ENCODE results near the gene PRKG1.

PRKG1 gene

DNA sequence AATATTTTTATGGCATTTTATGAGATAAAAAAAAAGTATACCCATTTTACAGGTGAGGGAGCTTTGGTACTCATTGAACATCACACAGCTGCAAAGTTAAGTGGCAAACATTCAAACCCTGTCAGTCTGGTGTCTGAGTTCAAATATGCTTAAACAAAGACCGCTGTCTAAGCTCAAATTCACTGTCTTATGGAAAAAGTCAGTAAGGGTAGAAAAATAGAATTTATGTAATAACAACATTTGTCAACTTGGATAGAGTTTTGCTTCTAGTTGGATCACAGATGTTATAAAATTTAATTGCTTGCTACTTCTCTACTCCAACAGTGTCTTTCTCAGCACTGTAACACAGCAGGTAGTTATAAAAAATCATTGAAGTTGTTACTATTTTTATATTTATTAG is 786.8 kb downstream of the PRKG1 start:
- no peak for DNase-seq

DNA sequence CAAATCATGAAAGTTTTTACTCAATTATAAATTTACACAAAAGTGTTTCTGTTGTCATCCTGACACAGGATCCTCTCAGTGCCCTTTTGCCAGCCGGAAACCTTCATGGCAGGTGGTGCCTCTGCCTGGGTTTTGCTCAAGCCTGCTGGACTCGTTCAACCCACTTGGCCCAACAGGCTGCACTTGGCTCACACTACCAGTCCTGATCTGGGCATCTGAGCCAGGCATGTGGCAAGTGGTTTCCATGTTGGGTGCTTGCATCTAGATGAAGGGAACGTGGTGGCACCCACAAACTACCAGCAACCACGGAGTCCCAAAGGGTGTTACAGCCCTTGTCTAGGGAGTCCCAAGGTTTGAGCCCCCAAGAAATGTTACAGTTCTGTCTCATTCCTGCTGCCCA is 787.4 kb downstream of the PRKG1 start:
- DNase-seq, result no peak

DNA sequence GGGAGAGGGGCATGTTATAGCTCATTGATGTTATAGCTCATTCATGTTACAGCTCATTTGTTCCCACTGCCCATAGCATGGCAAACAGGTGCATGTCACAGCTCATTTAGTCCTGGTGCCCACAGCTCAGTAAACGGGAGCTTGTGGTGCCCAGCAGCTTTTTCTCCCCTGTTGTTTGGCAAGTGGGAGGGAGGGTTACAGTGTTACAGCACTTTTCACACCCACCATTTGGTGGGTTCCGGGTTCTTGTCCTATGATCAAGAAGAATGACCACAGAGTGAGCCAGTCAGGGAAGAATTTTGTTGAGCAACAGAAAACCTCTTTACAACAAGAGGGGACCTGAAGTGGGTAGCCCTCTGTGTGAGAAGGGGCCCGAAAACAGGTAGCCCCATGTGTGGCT is 787.9 kb downstream of the PRKG1 start:
- no peak for DNase-seq

GRCh38 chr10:51867956-51868355 is 793.7 kb downstream of the PRKG1 start:
- DNase-seq, result no peak

- no peak for DNase-seq
Measured at GRCh38 chr10:51874131-51874530, 799.8 kb downstream of the PRKG1 start.

DNA sequence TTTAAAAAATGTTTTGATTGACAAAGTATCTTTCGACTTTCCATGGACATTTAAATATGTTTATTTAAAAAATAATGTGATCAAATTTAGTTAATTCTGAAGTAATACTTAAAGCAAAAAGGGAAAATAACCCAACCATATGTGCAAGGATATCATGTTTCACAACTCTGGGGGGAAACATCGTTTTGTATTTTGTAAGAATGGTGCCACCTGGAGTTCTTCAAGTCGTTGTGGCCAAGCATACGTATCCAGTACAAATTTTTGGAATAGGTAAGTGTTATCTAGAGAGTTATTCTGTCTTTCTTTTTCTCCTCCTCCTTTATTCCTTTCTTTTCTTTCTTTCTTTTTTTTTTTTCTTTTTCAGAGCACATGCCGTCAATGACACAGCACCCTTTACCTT is 801.3 kb downstream of the PRKG1 start:
- DNase-seq, result no peak

- no peak for DNase-seq
Measured at GRCh38 chr10:51876503-51876902, 802.2 kb downstream of the PRKG1 start.

GRCh38 chr10:51876979-51877378 is 802.7 kb downstream of the PRKG1 start:
- no peak for DNase-seq

DNA sequence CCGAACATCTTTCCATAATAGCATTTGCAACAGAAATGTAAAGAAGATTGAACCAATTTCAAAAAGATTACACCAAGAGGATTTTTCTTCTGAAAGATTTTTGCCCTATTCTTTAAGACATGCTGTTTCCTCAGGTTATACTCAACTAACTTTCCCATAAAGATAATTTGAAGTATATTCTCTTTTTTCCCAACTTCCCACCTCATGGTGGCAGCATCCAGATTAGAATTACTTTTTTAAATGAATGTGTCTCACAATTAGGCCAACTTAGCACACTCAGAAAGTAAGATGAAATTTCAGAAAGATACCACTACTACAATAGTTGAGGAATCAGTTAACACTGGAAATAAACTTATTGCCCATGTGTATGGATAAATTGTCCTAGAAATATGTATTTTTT is 803.3 kb downstream of the PRKG1 start:
- no peak for DNase-seq

DNA sequence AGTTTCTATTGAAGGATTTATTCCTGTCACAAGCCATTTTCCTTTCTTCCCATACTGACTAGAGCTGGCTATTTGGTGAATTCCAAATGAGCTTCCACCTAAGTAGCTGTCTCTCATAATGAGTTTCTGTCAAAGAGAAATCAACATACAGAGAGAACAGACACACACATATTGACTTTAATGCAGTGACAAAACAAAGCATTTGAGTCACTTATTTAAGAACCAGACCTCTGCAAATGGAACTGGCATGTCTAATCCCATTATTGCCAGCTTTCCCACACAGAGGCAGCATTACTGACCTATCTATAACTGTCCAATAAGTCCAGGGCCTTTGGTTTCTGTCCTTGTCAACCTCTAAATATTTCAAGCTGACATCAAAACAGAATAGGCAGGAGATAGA is 804.4 kb downstream of the PRKG1 start:
- DNase-seq, result no peak

- peak; percentile 73 for DNase-seq
Measured at GRCh38 chr10:51879238-51879637, 805.0 kb downstream of the PRKG1 start.

DNA sequence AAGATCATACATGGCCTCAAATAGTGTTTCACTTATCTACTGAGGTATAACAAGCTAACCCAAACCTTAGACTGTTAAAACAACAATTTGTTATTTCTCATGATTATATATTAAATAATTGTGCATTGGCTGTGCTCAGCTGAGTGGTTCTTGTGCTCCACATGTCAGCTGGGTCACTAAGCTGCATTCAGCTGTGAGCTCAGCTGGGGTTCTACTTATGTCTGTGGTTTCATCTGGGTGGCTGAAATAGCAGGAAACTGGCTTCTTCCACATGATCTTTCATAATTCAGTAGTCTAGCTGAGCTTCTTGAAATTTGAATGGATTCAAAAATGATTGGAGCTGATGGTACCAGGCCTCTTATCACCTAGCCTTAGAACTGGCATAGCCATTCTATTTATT is 806.9 kb downstream of the PRKG1 start:
- DNase-seq, result no peak

DNA sequence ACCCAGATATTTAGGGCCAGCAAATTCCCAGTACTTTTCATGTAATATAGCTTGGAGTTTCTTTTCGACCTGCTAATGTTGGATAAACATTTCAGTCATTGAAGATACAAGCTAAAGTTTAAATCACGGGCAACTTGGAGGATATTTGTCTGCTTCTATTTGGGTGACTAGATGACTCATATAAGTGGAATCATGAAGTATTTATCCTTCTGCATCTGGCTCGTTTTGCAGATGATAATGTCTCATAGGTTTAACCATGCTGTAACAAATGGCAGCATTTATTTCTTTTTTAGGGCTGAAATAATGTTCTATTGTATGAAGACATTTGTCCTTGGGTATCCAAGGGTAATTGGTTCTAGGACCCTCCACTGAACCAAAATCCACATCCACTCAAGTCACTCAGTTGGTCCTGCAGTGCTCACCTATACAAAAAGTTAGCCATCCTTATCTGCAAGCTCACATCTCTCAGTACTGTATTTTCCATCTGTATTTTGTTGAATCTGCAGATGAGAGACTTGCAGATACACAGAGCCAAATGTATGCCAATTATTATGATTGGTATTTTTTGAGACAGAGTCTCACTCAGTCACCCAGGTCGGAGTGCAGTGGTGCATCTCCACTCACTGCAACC is 812.3 kb downstream of the PRKG1 start:
- no peak for DNase-seq

DNA sequence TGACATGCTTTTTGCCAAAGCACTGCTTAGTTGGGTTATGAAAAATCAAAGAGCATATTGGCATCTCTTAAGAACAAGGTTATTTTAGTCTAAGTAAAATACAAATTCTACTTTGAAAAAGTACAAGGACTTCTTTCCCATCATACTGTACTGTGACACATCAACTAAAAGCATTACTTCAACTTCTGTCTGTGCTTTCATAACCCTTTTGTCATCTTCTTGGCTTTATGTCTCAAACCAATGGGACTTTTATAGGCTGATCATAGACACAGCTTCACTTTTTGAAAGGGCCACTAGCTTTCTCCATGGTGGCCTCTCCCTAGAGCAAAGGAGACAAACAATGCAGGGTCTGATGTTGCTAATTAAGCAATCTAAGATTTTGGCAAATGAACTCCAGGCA is 814.0 kb downstream of the PRKG1 start:
- no peak for DNase-seq

DNA sequence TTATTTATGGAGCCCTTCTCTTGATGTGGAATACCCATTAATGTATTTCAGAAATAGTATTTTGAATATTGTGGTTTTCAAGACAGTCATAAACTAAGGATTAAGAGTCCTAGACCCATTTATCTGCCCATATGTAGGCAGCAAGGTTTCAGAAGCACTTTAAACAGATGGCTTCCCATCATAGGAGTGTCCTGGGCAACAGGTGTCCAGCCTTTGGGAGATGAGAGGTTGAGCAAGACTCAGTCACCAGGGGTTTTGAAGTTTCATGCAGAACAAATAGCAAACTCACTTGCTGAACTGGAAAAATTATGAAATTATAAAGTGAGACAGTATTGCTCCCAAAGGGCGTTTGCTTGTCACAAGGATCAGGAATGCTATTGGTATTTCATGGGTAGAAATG is 818.0 kb downstream of the PRKG1 start:
- no peak for DNase-seq

- DNase-seq, result no peak
Measured at GRCh38 chr10:51892965-51893658, 818.8 kb downstream of the PRKG1 start.

DNA sequence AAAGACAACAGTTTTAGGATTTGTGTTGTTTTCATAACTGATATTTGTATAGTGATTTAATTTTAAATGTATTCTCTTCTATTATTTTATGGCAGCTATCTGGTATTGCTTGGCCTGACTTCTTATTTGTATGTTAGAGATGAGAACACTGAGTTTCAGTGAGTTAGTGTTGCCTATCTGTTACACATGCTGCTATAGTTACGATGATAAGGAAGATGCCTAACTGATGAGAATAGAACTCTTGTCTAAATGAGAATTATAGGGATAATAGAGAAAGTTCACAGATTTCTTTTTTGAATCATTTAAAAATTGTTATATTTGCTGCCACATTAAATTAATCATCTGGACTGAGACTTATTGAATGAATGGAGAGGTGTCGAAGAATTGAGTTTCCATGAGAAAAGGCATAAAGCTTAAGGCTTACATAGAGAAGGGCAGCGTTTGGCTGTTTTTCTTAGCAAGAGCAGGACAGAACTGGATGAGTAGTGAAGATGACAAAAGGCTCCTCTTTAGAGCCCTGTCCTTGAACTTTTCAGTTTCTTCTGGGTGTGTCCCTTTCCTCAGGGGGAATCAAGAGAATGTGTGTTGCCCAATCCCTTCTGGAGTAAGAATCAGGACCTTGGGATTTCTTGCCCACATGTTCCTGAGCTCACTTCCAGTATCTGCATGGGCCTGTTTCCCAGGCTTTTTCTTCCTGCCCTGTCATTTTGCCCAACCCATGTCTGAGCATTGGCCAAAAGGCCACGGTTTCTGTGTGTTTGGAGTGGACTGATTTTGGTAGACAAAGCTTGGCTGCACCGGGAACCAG is 820.7 kb downstream of the PRKG1 start:
- DNase-seq, result no peak

- DNase-seq, result no peak
Measured at GRCh38 chr10:51896849-51897248, 822.6 kb downstream of the PRKG1 start.

- DNase-seq, result no peak
Measured at GRCh38 chr10:51897560-51897959, 823.3 kb downstream of the PRKG1 start.

GRCh38 chr10:51900180-51900579 is 825.9 kb downstream of the PRKG1 start:
- DNase-seq, result no peak

- no peak for DNase-seq
Measured at GRCh38 chr10:51903675-51904074, 829.4 kb downstream of the PRKG1 start.

GRCh38 chr10:51905032-51905431 is 830.7 kb downstream of the PRKG1 start:
- no peak for DNase-seq

DNA sequence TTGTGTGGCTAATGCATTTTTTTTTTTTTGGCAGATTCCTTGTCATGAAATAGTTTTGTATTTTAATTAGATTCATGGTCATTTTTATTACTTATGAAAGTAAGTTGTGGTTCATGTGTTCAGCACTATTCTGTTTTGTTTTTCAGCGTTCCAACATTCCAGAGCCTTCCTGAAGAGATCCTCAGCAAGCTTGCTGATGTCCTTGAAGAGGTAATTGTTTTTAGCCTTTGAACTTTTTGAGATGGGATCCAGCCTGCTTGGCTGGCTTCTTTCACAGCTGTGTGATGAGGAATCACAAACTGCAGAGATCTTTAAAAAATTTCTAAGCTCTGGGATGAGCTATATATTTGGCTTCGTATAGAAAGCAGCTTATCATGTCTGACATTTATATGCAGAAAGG is 833.1 kb downstream of the PRKG1 start:
- no peak for DNase-seq

DNA sequence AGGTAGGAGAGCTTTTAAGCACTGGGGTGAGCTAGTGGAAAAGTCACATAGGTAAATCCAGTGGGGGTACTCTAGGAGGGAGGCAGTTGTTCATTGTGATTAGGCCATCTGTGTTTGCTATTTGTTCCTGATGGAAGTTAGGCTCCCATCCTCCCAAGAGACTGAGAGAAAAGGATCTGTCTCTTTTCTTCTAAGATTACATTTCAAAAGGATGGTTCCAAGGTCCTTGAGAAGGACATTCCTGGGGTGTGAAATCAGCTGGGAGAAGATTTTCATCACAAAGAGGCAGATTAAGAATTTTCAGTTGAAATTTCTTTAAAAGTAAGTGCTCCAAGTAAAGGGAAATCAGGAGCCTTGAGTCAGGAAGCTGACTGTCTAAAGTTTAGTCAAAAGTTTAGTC is 835.9 kb downstream of the PRKG1 start:
- DNase-seq, result no peak

All from T1000 (cell line).